KMS-11 (cell line): ENCODE data around the gene MAST3.
A peak's percentile ranks its signal among the peaks of the same experiment; 100 is the strongest.

Source experiments
- H2AFZ ChIP-seq: fragments of 200-600 bp; sonication (generic); 2 replicates; pipeline ENCODE4 v1.6.1; 2016; ENCODE audit warnings: antibody characterized with exemption, mixed run types, low read depth
- H3K27ac ChIP-seq: fragments of 200-600 bp; sonication (generic); 2 replicates; pipeline ENCODE4 v1.6.1; 2016; ENCODE audit warnings: mild to moderate bottlenecking, mixed run types
- H3K27me3 ChIP-seq: fragments of 200-600 bp; sonication (generic); 2 replicates; pipeline ENCODE4 v1.6.1; 2017; ENCODE audit warnings: mild to moderate bottlenecking, low read depth, mixed run types, moderate library complexity; ENCODE audit not compliant: insufficient read depth
- H3K36me3 ChIP-seq: fragments of 200-600 bp; sonication (generic); 2 replicates; pipeline ENCODE4 v1.6.1; 2017; ENCODE audit warnings: mild to moderate bottlenecking, mixed run types; ENCODE audit not compliant: insufficient read depth
- H3K4me1 ChIP-seq: fragments of 200-600 bp; sonication (generic); 2 replicates; pipeline ENCODE4 v1.6.1; 2016; ENCODE audit warnings: mild to moderate bottlenecking, low read depth, mixed run types; ENCODE audit not compliant: poor library complexity, severe bottlenecking
- H3K4me2 ChIP-seq: fragments of 200-600 bp; sonication (generic); 2 replicates; pipeline ENCODE4 v1.7.0; 2016; ENCODE audit warnings: mild to moderate bottlenecking, mixed run types
- H3K4me3 ChIP-seq: fragments of 200-600 bp; sonication (generic); IDR thresholded peaks from 2 replicates; pipeline ENCODE4 v1.6.1; 2017; ENCODE audit warnings: low read depth, low read length, mixed read lengths; ENCODE audit not compliant: insufficient read depth
- H3K79me2 ChIP-seq: fragments of 200-600 bp; sonication (generic); 2 replicates; pipeline ENCODE4 v1.6.1; 2016; ENCODE audit warnings: low read depth, mixed run types; ENCODE audit not compliant: insufficient read depth
- H3K9ac ChIP-seq: fragments of 200-600 bp; sonication (generic); 2 replicates; pipeline ENCODE4 v1.6.1; 2016; ENCODE audit warnings: mild to moderate bottlenecking, mixed run types
- H4K20me1 ChIP-seq: fragments of 200-600 bp; sonication (generic); 2 replicates; pipeline ENCODE4 v1.6.1; 2016; ENCODE audit warnings: mild to moderate bottlenecking, mixed run types; ENCODE audit not compliant: insufficient read depth
- CTCF ChIP-seq: fragments of 200-600 bp; sonication (generic); conservative IDR thresholded peaks from 2 replicates; pipeline ENCODE4 v1.6.1; 2017; ENCODE audit warnings: low read depth, mild to moderate bottlenecking, antibody characterized with exemption, low read length, moderate library complexity, mixed read lengths

Gene MAST3

GRCh38 chr19:18170714-18171255 lies 73.2 kb downstream of the MAST3 start:
- Histone ChIP-seq H4K20me1 (no peaks in the 10 kb centered on the region), H3K27ac (no peak overlapping the region), H3K4me1 (peaks cover 11% of the 10 kb centered on the region), H2AFZ (no peak overlapping the region), H3K9ac (no peak overlapping the region), H3K79me2 (no peaks in the 10 kb centered on the region), H3K36me3 (no peaks in the 10 kb centered on the region), H3K4me3 (no peak overlapping the region), H3K4me2 (no peak overlapping the region), H3K27me3 (no peaks in the 10 kb centered on the region)
- TF ChIP-seq CTCF, result no peak

DNA sequence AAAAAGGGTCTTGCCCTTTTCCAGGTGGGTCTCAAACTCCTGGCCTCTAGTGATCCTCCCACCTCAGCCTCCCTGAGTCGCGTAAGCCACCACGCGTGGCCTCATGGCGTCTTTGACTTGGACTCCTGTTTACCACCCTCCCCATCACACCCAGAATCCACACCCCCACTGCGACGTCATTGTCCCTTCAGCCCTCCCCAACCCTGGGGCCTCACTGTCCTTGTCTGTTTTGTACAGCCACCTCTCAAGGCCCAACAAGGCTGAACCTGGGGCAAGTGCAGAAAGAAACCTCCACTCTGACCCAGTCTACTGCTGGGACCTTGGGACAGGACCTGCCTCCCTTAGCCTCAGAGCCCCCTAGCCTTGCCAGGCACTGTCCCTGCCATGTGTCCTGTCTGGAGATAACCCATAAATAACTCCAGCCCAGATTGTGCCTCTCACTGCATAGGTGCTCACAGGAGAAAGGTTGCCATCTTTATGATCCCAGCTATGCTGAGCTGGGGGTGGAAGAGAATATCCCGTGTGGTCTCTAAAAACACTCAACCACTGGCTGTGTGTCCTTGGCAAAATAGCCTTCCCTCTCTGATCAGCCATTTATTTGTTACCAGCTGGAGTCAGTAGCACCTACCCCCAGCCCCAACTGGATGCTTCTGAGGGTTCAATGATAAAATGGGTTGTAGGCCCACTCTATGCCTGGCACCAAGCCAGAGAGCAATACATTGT lies 74.2 kb downstream of the MAST3 start:
- no peak overlapping the region for H3K27ac ChIP-seq
- H3K36me3 ChIP-seq, result no peaks in the 10 kb centered on the region
- no peak overlapping the region for H3K4me2 ChIP-seq
- no peak overlapping the region for H3K9ac ChIP-seq
- no peaks in the 10 kb centered on the region for H4K20me1 ChIP-seq
- no peak for TF ChIP-seq CTCF
- H3K79me2 ChIP-seq, result no peaks in the 10 kb centered on the region
- H3K4me3 ChIP-seq, result no peak overlapping the region
- H3K4me1 ChIP-seq, result peaks cover 11% of the 10 kb centered on the region
- no peaks in the 10 kb centered on the region for H3K27me3 ChIP-seq
- H2AFZ ChIP-seq, result no peak overlapping the region

DNA sequence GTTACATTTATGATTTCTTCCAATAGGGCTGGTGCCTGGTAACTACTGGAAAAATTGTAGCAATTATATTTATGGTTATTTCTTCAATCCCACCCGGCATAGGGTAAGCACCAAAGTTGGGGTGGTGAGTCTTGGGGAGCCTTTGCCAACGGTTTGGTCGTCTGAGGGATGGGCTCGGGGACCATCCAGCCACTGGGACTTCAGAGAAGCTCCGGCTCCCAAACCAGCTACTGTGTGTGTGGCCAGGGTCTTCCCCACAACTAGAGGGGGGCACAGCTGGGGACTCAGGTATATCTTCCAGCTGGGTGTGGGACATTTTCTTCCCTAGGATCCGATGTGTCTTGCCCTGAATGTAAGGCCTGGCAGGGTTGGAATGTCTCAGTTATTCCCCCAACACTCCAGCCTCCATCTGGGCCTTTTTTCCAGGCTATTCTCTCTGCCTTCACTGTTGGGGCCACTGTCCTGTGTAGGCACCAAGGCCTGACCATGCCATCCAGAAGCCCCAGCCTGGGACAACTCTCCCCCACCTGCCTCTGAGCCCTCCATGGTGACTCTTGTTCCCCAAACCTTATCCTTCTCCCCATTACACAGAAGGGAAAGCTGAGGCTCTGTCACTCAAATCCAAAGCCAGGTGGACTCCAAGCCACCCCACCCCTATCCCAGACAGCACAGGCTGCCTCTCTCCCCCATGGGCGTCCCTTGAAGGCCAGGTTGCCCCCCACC lies 74.9 kb downstream of the MAST3 start:
- Histone ChIP-seq H3K4me3 (no peak overlapping the region), H3K36me3 (no peaks in the 10 kb centered on the region), H2AFZ (no peak overlapping the region), H3K79me2 (no peaks in the 10 kb centered on the region), H3K9ac (no peak overlapping the region), H3K4me1 (peaks cover 11% of the 10 kb centered on the region), H3K27ac (no peak overlapping the region), H4K20me1 (no peaks in the 10 kb centered on the region), H3K4me2 (no peak overlapping the region), H3K27me3 (no peaks in the 10 kb centered on the region)
- no peak for TF ChIP-seq CTCF

GRCh38 chr19:18173054-18173571 lies 75.5 kb downstream of the MAST3 start:
- Histone ChIP-seq H3K9ac (peak overlapping the region; percentile 58; the same call in 1 of the 2 replicates), H3K4me3 (no peak overlapping the region), H3K27ac (no peak overlapping the region), H3K27me3 (no peaks in the 10 kb centered on the region), H2AFZ (peak overlapping the region; percentile 64), H3K4me2 (peak overlapping the region; percentile 89), H3K79me2 (no peaks in the 10 kb centered on the region), H3K36me3 (no peaks in the 10 kb centered on the region), H4K20me1 (no peaks in the 10 kb centered on the region), H3K4me1 (peaks cover 11% of the 10 kb centered on the region)
- no peak for TF ChIP-seq CTCF
